Measurements from ENCODE around the gene DCLK2.

The DCLK2 gene

DNA sequence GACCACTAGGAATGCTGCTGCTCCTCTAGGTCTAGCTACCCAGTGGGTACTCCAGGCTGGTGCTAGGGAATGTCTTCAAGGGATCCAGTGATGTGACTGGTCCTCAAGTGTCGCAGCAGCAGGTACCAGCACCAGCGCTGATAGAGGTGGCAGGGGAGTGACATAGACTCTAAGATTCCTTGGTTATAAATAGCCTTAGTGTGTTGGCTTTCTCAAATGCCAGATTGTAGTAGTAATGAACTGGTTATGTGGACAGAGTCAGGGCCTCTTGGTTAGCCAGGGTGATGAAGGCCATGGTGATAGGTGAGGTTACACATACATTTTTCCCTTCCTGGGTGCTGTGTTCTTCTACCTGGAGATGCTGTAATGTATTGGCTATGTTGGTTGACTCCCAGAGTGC is 38.3 kb downstream of the DCLK2 start:
- ChIA-PET POLR2A (no interaction called here), CTCF (no interaction called here)
- no peak for TF ChIP-seq CTCF (IDR thresholded peaks at IDR 0.05; ENCODE audit: control extremely low read depth, extremely low read depth, low read depth, missing control alignments)
- no peak for DNase-seq (ENCODE audit: extremely low spot score)

GRCh38 chr4:150117094-150117493 is 38.8 kb downstream of the DCLK2 start:
- POLR2A ChIA-PET = no interaction called here
- CTCF ChIA-PET = no interaction called here
- TF ChIP-seq CTCF (IDR thresholded peaks at IDR 0.05; ENCODE audit: control extremely low read depth, extremely low read depth, low read depth, missing control alignments) = no peak
- no peak for DNase-seq (ENCODE audit: extremely low spot score)

DNA sequence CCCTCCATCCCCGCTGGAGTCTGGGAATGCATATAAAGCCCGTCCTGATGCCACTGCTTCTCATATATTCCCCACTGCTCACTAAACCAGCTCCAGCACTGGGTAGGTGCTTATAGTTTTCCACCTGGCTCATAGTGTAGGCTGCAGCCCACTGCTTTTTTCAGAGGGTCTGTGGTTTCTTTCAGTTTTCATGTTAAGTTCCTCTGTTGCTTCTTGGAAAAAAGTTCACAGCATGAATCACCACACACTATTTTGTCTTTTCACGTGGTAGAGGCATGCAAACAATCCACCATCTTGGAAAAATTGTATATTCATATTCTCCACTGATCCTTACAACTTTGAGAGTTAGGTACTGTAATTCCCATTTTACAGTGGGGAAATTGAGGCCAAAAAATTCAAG is 39.4 kb downstream of the DCLK2 start:
- CTCF ChIA-PET = no interaction called here
- no peak for TF ChIP-seq CTCF (IDR thresholded peaks at IDR 0.05; ENCODE audit: control extremely low read depth, extremely low read depth, low read depth, missing control alignments)
- POLR2A ChIA-PET = no interaction called here
- DNase-seq (ENCODE audit: extremely low spot score) = no peak

DNA sequence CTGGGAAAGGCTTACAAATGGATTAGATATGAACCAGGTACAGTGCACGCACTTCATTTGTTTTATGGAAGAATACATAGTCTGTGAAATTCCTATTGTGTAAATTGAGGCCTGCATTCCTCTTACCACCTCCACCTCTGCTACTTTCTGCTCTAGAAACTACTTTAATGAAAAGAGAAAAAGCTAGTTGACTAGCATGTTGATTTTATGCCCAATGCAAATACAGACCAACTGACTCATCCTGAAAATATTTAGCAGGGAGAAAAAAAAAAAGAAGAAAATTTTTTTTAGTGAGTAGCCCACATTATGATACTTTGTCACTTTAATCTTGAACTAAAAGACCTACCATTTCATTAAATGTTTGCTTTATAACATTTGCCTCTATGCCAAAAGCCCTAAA is 41.2 kb downstream of the DCLK2 start:
- DNase-seq (ENCODE audit: extremely low spot score) = no peak
- POLR2A ChIA-PET = no interaction called here
- TF ChIP-seq CTCF (IDR thresholded peaks at IDR 0.05; ENCODE audit: control extremely low read depth, extremely low read depth, low read depth, missing control alignments) = no peak
- CTCF ChIA-PET = interaction anchor here (1.4 to 1.7 kb wide), 2 partner anchors 9 to 24 kb away, joined by 3 to 5 read pairs; no protein-coding TSS in a partner anchor

DNA sequence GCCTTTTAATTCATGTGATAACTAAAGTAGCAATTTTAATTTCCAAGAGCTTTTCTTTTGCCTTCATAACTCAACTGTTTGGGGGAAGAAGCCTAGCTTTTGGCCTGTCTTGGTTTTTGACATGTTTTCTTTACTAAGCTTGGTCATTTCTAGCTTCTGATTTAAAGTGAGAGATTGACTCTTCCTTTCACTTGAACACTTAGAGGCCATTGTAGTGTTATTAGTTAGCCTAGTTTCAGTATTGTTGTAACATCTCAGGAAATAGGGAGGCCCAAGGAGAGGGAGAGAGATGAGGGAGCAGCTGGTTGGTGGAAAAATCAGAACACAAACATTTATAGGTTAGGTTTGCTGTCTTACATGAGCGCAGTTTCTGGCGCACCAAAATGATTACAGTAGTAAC is 44.8 kb downstream of the DCLK2 start:
- ChIA-PET CTCF (interaction anchor here (0.9 to 2.2 kb wide), 4 partner anchors 9 to 35 kb away, joined by 3 to 7 read pairs (median 4); no protein-coding TSS in a partner anchor), POLR2A (no interaction called here)
- TF ChIP-seq CTCF (IDR thresholded peaks at IDR 0.05; ENCODE audit: control extremely low read depth, extremely low read depth, low read depth, missing control alignments) = no peak
- no peak for DNase-seq (ENCODE audit: extremely low spot score)

DNA sequence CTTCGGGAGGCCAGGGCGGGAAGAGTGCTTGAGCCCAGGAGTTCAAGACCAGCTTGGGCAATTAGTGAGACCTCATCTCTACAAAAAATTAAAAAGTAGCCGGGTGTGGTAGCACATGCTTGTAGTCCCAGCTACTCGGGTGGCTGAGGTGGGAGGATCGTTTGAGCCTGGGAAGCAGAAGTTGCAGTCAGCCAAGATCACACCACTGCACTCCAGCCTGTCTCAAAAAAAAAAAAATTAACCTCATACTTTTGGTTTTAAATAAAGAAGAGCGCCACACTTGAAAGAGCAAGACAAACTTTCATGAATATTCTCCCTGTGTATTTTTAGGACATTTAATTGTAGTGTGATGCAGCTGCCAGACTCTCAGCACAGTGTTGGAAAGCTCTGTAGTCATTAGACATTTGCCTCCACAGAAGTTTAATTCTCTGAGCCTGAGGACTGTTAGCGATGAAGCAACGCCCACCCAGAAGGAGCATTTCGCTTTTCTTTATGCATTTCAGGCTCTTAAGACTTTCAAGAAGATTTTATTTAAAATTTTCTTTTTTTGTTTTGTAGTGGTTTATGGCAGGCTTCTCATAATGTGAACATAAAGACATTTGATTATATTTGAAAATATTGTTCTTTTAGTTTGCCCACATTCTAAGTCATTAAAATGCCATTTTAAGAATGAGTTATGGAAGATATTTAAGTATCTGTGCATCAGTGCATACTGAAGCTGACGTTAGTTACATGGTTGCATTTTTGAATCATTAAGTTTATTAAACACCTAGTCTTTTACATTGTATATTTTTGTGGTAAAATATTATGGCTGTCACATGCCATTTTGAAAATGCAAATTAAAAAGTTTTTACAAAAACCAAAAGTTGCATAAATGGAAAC is 45.8 kb downstream of the DCLK2 start:
- CTCF ChIA-PET = interaction anchor here (0.9 to 2.2 kb wide), 4 partner anchors 10 to 34 kb away, joined by 3 to 7 read pairs (median 4); no protein-coding TSS in a partner anchor
- DNase-seq (ENCODE audit: extremely low spot score) = no peak
- no peak for TF ChIP-seq CTCF (IDR thresholded peaks at IDR 0.05; ENCODE audit: control extremely low read depth, extremely low read depth, low read depth, missing control alignments)
- POLR2A ChIA-PET = no interaction called here

All from GM10248 (cell line).